ENCODE measurements around the gene FAM135A. TPM values are rescaled to one million over a fixed set of nuclear protein-coding genes. Genes with fewer than 3 reads are reported as not detected.

Gene FAM135A
- total RNA-seq, 1 donor from 2014 or later: 9.4 TPM

GRCh38 chr6:70380771-70381416 lies 32.4 kb upstream of the FAM135A start:
- Mint-ChIP-seq H3K36me3 (ENCODE audit: low read depth) (no peaks in the 10 kb centered on the region), H3K9me3 (no peaks in the 10 kb centered on the region), H3K27ac (no peak overlapping the region), H3K4me1 (ENCODE audit: low read depth) (no peaks in the 10 kb centered on the region), H3K4me3 (ENCODE audit: low read depth) (no peak overlapping the region), H3K27me3 (ENCODE audit: low read depth) (peaks cover 4% of the 10 kb centered on the region)
- no peak for DNase-seq (ENCODE audit: low spot score)
- intact Hi-C loops (cut with micrococcal nuclease): no loop called here

GRCh38 chr6:70381417-70381782 lies 31.9 kb upstream of the FAM135A start:
- H3K9me3 Mint-ChIP-seq: no peaks in the 10 kb centered on the region
- peaks cover 2% of the 10 kb centered on the region for H3K27me3 Mint-ChIP-seq (ENCODE audit: low read depth)
- H3K4me1 Mint-ChIP-seq (ENCODE audit: low read depth): no peaks in the 10 kb centered on the region
- DNase-seq (ENCODE audit: low spot score): no peak
- no peaks in the 10 kb centered on the region for H3K36me3 Mint-ChIP-seq (ENCODE audit: low read depth)
- no peak overlapping the region for H3K27ac Mint-ChIP-seq
- intact Hi-C loops (cut with micrococcal nuclease): no loop called here
- H3K4me3 Mint-ChIP-seq (ENCODE audit: low read depth): no peak overlapping the region

GRCh38 chr6:70385901-70386300 lies 27.4 kb upstream of the FAM135A start:
- Mint-ChIP-seq H3K4me3 (ENCODE audit: low read depth) (no peak overlapping the region), H3K9me3 (no peaks in the 10 kb centered on the region), H3K27ac (no peak overlapping the region), H3K27me3 (ENCODE audit: low read depth) (peaks cover 6% of the 10 kb centered on the region), H3K36me3 (ENCODE audit: low read depth) (no peaks in the 10 kb centered on the region), H3K4me1 (ENCODE audit: low read depth) (no peaks in the 10 kb centered on the region)
- no peak for DNase-seq (ENCODE audit: low spot score)
- intact Hi-C loops (cut with micrococcal nuclease): no loop called here

- Mint-ChIP-seq H3K36me3 (ENCODE audit: low read depth) (no peaks in the 10 kb centered on the region), H3K27ac (no peak overlapping the region), H3K9me3 (no peaks in the 10 kb centered on the region), H3K4me3 (ENCODE audit: low read depth) (no peak overlapping the region), H3K27me3 (ENCODE audit: low read depth) (peaks cover 18% of the 10 kb centered on the region), H3K4me1 (ENCODE audit: low read depth) (no peaks in the 10 kb centered on the region)
- intact Hi-C loops (cut with micrococcal nuclease): no loop called here
- no peak for DNase-seq (ENCODE audit: low spot score)
These were observed 24.5 kb upstream of the FAM135A start for GRCh38 chr6:70388814-70389213.

DNA sequence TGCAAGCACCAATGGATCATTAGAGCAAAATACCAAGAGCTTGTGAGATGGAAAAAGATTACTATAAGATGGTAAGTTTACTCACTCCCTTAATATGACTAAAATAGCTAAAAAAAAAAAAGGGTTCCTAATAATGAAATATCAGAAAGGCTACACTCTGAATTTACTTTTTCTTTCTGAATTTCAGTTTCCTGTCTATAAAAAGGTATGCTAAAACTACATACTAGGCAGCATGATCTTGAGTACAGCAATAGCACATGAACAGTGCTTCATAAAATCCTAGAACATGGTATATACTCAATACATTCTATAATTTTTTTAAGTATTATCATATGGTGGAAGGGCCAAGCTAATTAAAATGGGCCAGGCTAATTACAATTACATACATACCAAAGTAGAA lies 24.0 kb upstream of the FAM135A start:
- Mint-ChIP-seq H3K27ac (no peak overlapping the region), H3K4me1 (ENCODE audit: low read depth) (no peaks in the 10 kb centered on the region), H3K27me3 (ENCODE audit: low read depth) (peaks cover 19% of the 10 kb centered on the region), H3K9me3 (no peaks in the 10 kb centered on the region), H3K36me3 (ENCODE audit: low read depth) (no peaks in the 10 kb centered on the region), H3K4me3 (ENCODE audit: low read depth) (no peak overlapping the region)
- intact Hi-C loops (cut with micrococcal nuclease): no loop called here
- no peak for DNase-seq (ENCODE audit: low spot score)

GRCh38 chr6:70390067-70390466 lies 23.2 kb upstream of the FAM135A start:
- intact Hi-C loops (cut with micrococcal nuclease): no loop called here
- DNase-seq (ENCODE audit: low spot score): no peak
- no peaks in the 10 kb centered on the region for H3K36me3 Mint-ChIP-seq (ENCODE audit: low read depth)
- no peak overlapping the region for H3K27ac Mint-ChIP-seq
- no peaks in the 10 kb centered on the region for H3K4me1 Mint-ChIP-seq (ENCODE audit: low read depth)
- H3K9me3 Mint-ChIP-seq: no peaks in the 10 kb centered on the region
- peaks cover 19% of the 10 kb centered on the region for H3K27me3 Mint-ChIP-seq (ENCODE audit: low read depth)
- H3K4me3 Mint-ChIP-seq (ENCODE audit: low read depth): no peak overlapping the region

GRCh38 chr6:70391492-70391891 lies 21.8 kb upstream of the FAM135A start:
- H3K27ac Mint-ChIP-seq: no peak overlapping the region
- H3K4me3 Mint-ChIP-seq (ENCODE audit: low read depth): no peak overlapping the region
- no peaks in the 10 kb centered on the region for H3K4me1 Mint-ChIP-seq (ENCODE audit: low read depth)
- H3K27me3 Mint-ChIP-seq (ENCODE audit: low read depth): peaks cover 19% of the 10 kb centered on the region
- H3K36me3 Mint-ChIP-seq (ENCODE audit: low read depth): no peaks in the 10 kb centered on the region
- DNase-seq (ENCODE audit: low spot score): no peak
- no peaks in the 10 kb centered on the region for H3K9me3 Mint-ChIP-seq
- intact Hi-C loops (cut with micrococcal nuclease): no loop called here

DNA sequence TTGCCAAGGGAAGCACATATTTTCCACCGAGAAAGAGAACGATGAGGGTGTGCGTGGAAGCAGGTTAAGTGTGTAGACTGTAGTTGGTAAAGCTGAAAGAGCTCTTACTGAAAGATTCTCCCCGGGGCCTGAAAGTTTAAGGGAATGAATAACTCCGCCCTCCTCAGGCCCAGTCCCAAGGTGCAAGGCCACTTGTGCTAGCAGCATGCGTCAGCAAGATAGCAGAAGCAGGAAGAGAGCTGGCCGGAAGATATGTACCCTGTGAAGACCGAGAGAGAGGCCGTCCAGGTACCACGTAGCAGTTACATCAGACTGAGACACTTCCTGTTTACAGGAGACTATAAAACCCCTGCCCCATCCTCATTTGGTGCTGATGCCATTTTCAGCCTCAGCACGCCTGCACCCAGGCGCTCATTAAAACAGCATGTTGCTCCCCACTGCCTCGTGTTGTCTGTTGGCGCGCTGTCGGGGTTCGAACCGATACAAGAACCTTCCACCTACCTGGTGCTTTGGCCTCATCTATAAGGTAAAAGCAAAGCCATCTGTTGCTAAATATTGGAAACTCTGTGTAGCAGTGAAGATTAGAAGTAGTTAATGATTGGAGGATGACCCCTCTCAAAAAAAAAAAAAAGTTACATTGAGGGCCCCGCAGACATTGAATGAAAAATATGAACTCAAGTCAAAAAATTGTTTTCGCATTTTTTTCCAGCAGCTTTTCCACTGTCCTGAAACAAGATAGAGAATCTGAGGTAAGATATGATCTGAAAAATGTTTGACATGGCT lies 18.6 kb upstream of the FAM135A start:
- Mint-ChIP-seq H3K27ac (no peak overlapping the region), H3K36me3 (ENCODE audit: low read depth) (no peaks in the 10 kb centered on the region), H3K27me3 (ENCODE audit: low read depth) (peaks cover 25% of the 10 kb centered on the region), H3K4me3 (ENCODE audit: low read depth) (no peak overlapping the region), H3K9me3 (no peaks in the 10 kb centered on the region), H3K4me1 (ENCODE audit: low read depth) (peaks cover 4% of the 10 kb centered on the region)
- no peak for DNase-seq (ENCODE audit: low spot score)
- intact Hi-C loops (cut with micrococcal nuclease): no loop called here

- Mint-ChIP-seq H3K4me1 (ENCODE audit: low read depth) (peaks cover 6% of the 10 kb centered on the region), H3K27me3 (ENCODE audit: low read depth) (peaks cover 25% of the 10 kb centered on the region), H3K36me3 (ENCODE audit: low read depth) (no peaks in the 10 kb centered on the region), H3K27ac (no peak overlapping the region), H3K4me3 (ENCODE audit: low read depth) (no peak overlapping the region), H3K9me3 (no peaks in the 10 kb centered on the region)
- no peak for DNase-seq (ENCODE audit: low spot score)
- intact Hi-C loops (cut with micrococcal nuclease): no loop called here
These were observed 18.0 kb upstream of the FAM135A start for GRCh38 chr6:70395301-70395672.

DNA sequence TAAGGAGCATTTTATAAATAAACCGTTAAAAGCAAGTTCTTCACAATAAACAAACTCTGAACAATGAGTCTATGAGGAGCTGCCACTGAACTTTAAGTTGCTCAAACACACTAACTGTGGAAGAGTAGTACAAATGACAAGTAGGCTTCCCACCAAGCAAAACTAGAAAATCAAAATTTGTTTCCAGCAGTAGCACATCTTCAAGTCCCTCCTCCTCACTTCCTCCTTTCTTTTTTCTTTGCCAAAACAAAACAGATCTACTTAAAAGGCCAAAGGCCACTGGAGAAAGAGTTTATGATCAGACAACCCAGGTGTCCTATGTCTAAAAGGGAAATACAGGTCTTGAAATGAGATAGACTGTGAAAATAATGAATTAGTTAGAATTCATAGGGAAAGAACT lies 17.1 kb upstream of the FAM135A start:
- intact Hi-C loops (cut with micrococcal nuclease): no loop called here
- H3K27ac Mint-ChIP-seq: no peak overlapping the region
- no peaks in the 10 kb centered on the region for H3K36me3 Mint-ChIP-seq (ENCODE audit: low read depth)

DNA sequence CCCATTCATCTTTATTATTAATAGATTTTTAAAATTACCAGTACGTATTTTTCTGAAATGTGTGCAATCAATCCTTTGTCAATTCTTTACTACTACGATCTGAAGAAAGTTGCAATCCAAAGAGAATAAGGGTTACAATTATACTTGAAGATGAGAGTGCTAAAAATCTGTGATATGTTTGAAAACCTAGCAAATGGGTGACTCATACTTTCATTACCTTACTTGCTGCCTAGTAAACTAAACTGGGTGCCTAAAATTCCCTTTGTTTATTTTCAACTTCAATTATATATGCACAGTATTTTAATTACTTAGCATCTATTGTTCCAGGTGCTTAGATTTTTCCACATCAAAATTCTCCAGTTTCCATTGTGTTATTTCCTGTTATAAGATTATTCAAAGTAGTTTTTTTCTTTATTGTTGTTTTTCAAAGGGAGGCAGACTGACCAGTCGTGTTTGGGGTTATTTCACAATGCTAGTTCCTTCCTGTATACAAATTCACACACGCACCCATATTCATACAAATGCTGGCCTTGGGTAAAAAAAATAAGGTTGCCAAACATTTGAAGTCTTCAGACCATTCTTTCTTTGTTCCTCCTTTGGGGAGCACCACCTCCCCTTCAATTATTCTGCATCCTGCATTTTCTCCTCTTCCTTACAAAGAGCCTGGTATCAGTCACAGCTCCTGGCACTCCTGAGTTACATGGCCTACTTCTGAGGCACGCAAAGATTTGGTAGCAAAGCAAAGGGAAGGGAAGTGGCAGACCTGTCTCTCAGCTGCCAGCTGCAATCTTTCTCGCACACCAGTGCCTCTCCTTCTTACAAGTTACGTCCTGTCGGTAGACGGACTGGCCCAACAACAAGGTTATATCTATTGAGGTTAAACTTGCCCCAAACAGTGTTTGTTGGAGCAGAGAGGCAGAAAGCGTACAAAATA lies 16.2 kb upstream of the FAM135A start:
- Mint-ChIP-seq H3K27ac (no peak overlapping the region), H3K4me3 (ENCODE audit: low read depth) (no peak overlapping the region)

More for the DNA sequence above, 17.1 kb upstream of the FAM135A start:
- Mint-ChIP-seq H3K9me3 (no peaks in the 10 kb centered on the region), H3K27me3 (ENCODE audit: low read depth) (peaks cover 23% of the 10 kb centered on the region), H3K4me1 (ENCODE audit: low read depth) (peaks cover 6% of the 10 kb centered on the region), H3K4me3 (ENCODE audit: low read depth) (no peak overlapping the region)
- no peak for DNase-seq (ENCODE audit: low spot score)

GRCh38 chr6:70398783-70399728 lies 14.3 kb upstream of the FAM135A start:
- Mint-ChIP-seq H3K4me3 (ENCODE audit: low read depth) (no peak overlapping the region), H3K9me3 (no peaks in the 10 kb centered on the region), H3K27ac (no peak overlapping the region), H3K36me3 (ENCODE audit: low read depth) (no peaks in the 10 kb centered on the region), H3K27me3 (ENCODE audit: low read depth) (peaks cover 20% of the 10 kb centered on the region), H3K4me1 (ENCODE audit: low read depth) (peaks cover 6% of the 10 kb centered on the region)
- no peak for DNase-seq (ENCODE audit: low spot score)
- intact Hi-C loops (cut with micrococcal nuclease): no loop called here

More for the DNA sequence above, 16.2 kb upstream of the FAM135A start:
- Mint-ChIP-seq H3K27me3 (ENCODE audit: low read depth) (peaks cover 21% of the 10 kb centered on the region), H3K36me3 (ENCODE audit: low read depth) (no peaks in the 10 kb centered on the region), H3K4me1 (ENCODE audit: low read depth) (peaks cover 6% of the 10 kb centered on the region), H3K9me3 (no peaks in the 10 kb centered on the region)
- DNase-seq (ENCODE audit: low spot score): no peak
- intact Hi-C loops (cut with micrococcal nuclease): no loop called here

Data from activated T-helper 2 cell treated with anti-CD3 and anti-CD28 coated beads, Interferon-gamma antibody, Interleukin-2, Interleukin-4, amounts not matched to agents 10 μg/mL and 5 μg/mL and 100 μg/mL, durations not matched to agents 14 hours and 24 hours and 36 hours (primary cell).